IMR-90 (cell line): ENCODE measurements around the gene RAD51B. TPM values are rescaled to one million over a fixed set of nuclear protein-coding genes. Genes with fewer than 3 reads are reported as not detected.

Source experiments
- ATAC-seq: fragments of 200-7000 bp; cut with Tn5 transposase; 2 replicates; pipeline ENCODE4 v1.9.1; 2020; ENCODE audit warnings: low read depth, mild to moderate bottlenecking, moderate library complexity
- BruUV-seq: library from RNA; stranded (reverse); fragments of 400-500 nt; replicated peaks from 2 replicates; lab custom pipeline; 2021; lab: Mats Ljungman, UMichigan
- CTCF ChIA-PET: fragments of 300-600 bp; formaldehyde crosslinking; extraction: SDS; loops from one replicate; lab custom pipeline; 2021; ENCODE audit warnings: antibody characterized with exemption; lab: Yijun Ruan, JAX
- POLR2A ChIA-PET: fragments of 300-600 bp; sonication (Branson Sonifier 250); formaldehyde crosslinking; loops from one replicate; lab custom pipeline; 2022; ENCODE audit warnings: antibody characterized with exemption; ENCODE audit not compliant: unreplicated experiment; lab: Charles Lee
- DNase-seq: peaks from one replicate; pipeline ENCODE4 v3.0.0; 2013
- H2AFZ ChIP-seq: replicated peaks from 2 replicates; pipeline ENCODE3; 2013; ENCODE audit warnings: low read length, mild to moderate bottlenecking; ENCODE audit not compliant: poor library complexity
- H2AK5ac ChIP-seq: 2 replicates; pipeline ENCODE4 v1.6.1; 2013; ENCODE audit warnings: low read depth, low read length, inconsistent platforms
- H2AK9ac ChIP-seq: replicated peaks from 2 replicates; pipeline ENCODE3; 2013; ENCODE audit warnings: mild to moderate bottlenecking, low read depth, low read length, moderate library complexity; ENCODE audit not compliant: poor library complexity
- H2BK120ac ChIP-seq: 2 replicates; pipeline ENCODE4 v1.6.1; 2013; ENCODE audit warnings: low read depth, low read length, inconsistent platforms
- H2BK15ac ChIP-seq: 3 replicates; pipeline ENCODE4 v1.6.1; 2013; ENCODE audit warnings: low read depth, low read length, inconsistent platforms
- H2BK20ac ChIP-seq: 2 replicates; pipeline ENCODE4 v1.6.1; 2013; ENCODE audit warnings: low read depth, mild to moderate bottlenecking, inconsistent platforms, low read length, moderate library complexity
- H2BK5ac ChIP-seq: 2 replicates; pipeline ENCODE4 v1.6.1; 2013; ENCODE audit warnings: mild to moderate bottlenecking, low read depth, low read length, inconsistent platforms; ENCODE audit not compliant: poor library complexity, severe bottlenecking
- H3K14ac ChIP-seq: replicated peaks from 2 replicates; pipeline ENCODE4 v1.6.1; 2013; ENCODE audit warnings: low read depth, low read length, inconsistent platforms
- H3K18ac ChIP-seq: 2 replicates; pipeline ENCODE4 v1.6.1; 2013; ENCODE audit warnings: low read depth, low read length, control low read depth
- H3K23ac ChIP-seq: 2 replicates; pipeline ENCODE4 v1.6.1; 2013; ENCODE audit warnings: low read depth, low read length, inconsistent platforms
- H3K27ac ChIP-seq: 2 replicates; pipeline ENCODE4 v1.5.1; 2013; ENCODE audit warnings: mild to moderate bottlenecking, control low read depth, low read length; ENCODE audit not compliant: insufficient read depth
- H3K27me3 ChIP-seq: 2 replicates; pipeline ENCODE4 v1.6.1; 2013; ENCODE audit warnings: low read length; ENCODE audit not compliant: control insufficient read depth, insufficient read depth
- H3K36me3 ChIP-seq: 2 replicates; pipeline ENCODE4 v1.6.1; 2013; ENCODE audit warnings: low read length, mixed read lengths; ENCODE audit not compliant: control insufficient read depth, insufficient read depth
- H3K4ac ChIP-seq: 2 replicates; pipeline ENCODE4 v1.6.1; 2013; ENCODE audit warnings: low read depth, low read length, inconsistent platforms
- H3K4me1 ChIP-seq: 2 replicates; pipeline ENCODE4 v1.6.1; 2013; ENCODE audit warnings: low read length, mixed read lengths; ENCODE audit not compliant: control insufficient read depth, insufficient read depth
- H3K4me2 ChIP-seq: 2 replicates; pipeline ENCODE4 v1.6.1; 2013; ENCODE audit warnings: low read depth, mild to moderate bottlenecking, control low read depth, low read length, moderate library complexity
- H3K4me3 ChIP-seq: 2 replicates; pipeline ENCODE4 v1.5.1; 2013; ENCODE audit warnings: low read depth, mild to moderate bottlenecking, control low read depth, low read length, moderate library complexity; ENCODE audit not compliant: insufficient read depth
- H3K56ac ChIP-seq: 2 replicates; pipeline ENCODE4 v1.6.1; 2013; ENCODE audit warnings: low read length, inconsistent platforms; ENCODE audit not compliant: insufficient read depth; ENCODE audit errors: extremely low read depth
- H3K79me1 ChIP-seq, 2 experiments: 2 replicates each; pipeline ENCODE4 v1.6.1; 2013; ENCODE audit warnings: low read length in 2 of 2, inconsistent platforms in 1 of 2, low read depth in 1 of 2
- H3K9ac ChIP-seq: 2 replicates; pipeline ENCODE4 v1.6.1; 2013; ENCODE audit warnings: low read depth, low read length, control low read depth
- H3K9me1 ChIP-seq: 2 replicates; pipeline ENCODE4 v1.6.1; 2013; ENCODE audit warnings: low read length, inconsistent platforms; ENCODE audit not compliant: insufficient read depth
- H3K9me3 ChIP-seq: 2 replicates; pipeline ENCODE4 v1.6.1; 2013; ENCODE audit warnings: low read length; ENCODE audit not compliant: control insufficient read depth, insufficient read depth
- H4K20me1 ChIP-seq: 2 replicates; pipeline ENCODE4 v1.6.1; 2013; ENCODE audit warnings: low read length, inconsistent platforms; ENCODE audit not compliant: insufficient read depth
- H4K5ac ChIP-seq: 2 replicates; pipeline ENCODE4 v1.6.1; 2013; ENCODE audit warnings: mild to moderate bottlenecking, low read depth, low read length, control low read depth
- H4K8ac ChIP-seq, 2 experiments: 2 replicates each; pipeline ENCODE4 v1.6.1; 2013; ENCODE audit warnings: low read depth in 2 of 2, low read length in 2 of 2, control low read depth in 1 of 2, inconsistent platforms in 1 of 2
- H4K91ac ChIP-seq: 2 replicates; pipeline ENCODE4 v1.6.1; 2013; ENCODE audit warnings: low read depth, low read length, inconsistent platforms; ENCODE audit not compliant: insufficient read depth
- NFE2L2 ChIP-seq: fragments of 150-350 bp; IDR thresholded peaks from 2 replicates; pipeline ENCODE4 v1.6.1; 2016; ENCODE audit warnings: low read depth, mild to moderate bottlenecking, low read length
- RFX5 ChIP-seq: IDR thresholded peaks from 2 replicates; pipeline ENCODE4 v1.8.0; 2012; ENCODE audit warnings: low read depth, mild to moderate bottlenecking, low read length, moderate library complexity
- WGBS, 2 experiments: methylation state at CpG; one replicate each; pipeline versions ENCODE4 v1.1.5 to v1.1.7; 2013; ENCODE audit warnings: missing lambda C conversion rate in 2 of 2; ENCODE audit not compliant: insufficient read length in 1 of 2; ENCODE audit errors: extremely low coverage in 2 of 2; 5-methylcytosine and 5-hydroxymethylcytosine counted together
- dilution Hi-C: fragments of 300-500 bp; cut with HindIII; formaldehyde crosslinking; loops from one replicate; pipeline ENCODE4 v1.14.3; 2018; ENCODE audit warnings: low sequenced_read_pairs; ENCODE audit not compliant: unreplicated experiment
- in situ Hi-C: fragments of 300-500 bp; cut with MboI; formaldehyde crosslinking; loops from 3 replicates; pipeline ENCODE4 v1.14.3; 2019; ENCODE audit warnings: low sequenced_read_pairs, inconsistent platforms, mixed read lengths
- intact Hi-C: fragments of 100-400 bp; cut with micrococcal nuclease; formaldehyde crosslinking; loops from 2 replicates; pipeline ENCODE4 v1.10.0; 2022
- polyA plus RNA-seq, 3 experiments: library from polyadenylated mRNA; depleted of rRNA; stranded (reverse); fragments of >200 nt; gene quantifications; 2 replicates each; pipeline ENCODE4 v1.2.3, GENCODE V29; 2012; ENCODE audit warnings: low replicate concordance in 1 of 3
- total RNA-seq: library from RNA; depleted of rRNA; stranded (reverse); fragments of >200 nt; gene quantifications from 2 replicates; pipeline ENCODE4 v1.2.3, GENCODE V29; 2012

The RAD51B gene
- total and polyA plus RNA-seq, 2 of the 4 experiments (the other 2 are of a cell fraction), result 5.1 to 18.8 TPM

DNA sequence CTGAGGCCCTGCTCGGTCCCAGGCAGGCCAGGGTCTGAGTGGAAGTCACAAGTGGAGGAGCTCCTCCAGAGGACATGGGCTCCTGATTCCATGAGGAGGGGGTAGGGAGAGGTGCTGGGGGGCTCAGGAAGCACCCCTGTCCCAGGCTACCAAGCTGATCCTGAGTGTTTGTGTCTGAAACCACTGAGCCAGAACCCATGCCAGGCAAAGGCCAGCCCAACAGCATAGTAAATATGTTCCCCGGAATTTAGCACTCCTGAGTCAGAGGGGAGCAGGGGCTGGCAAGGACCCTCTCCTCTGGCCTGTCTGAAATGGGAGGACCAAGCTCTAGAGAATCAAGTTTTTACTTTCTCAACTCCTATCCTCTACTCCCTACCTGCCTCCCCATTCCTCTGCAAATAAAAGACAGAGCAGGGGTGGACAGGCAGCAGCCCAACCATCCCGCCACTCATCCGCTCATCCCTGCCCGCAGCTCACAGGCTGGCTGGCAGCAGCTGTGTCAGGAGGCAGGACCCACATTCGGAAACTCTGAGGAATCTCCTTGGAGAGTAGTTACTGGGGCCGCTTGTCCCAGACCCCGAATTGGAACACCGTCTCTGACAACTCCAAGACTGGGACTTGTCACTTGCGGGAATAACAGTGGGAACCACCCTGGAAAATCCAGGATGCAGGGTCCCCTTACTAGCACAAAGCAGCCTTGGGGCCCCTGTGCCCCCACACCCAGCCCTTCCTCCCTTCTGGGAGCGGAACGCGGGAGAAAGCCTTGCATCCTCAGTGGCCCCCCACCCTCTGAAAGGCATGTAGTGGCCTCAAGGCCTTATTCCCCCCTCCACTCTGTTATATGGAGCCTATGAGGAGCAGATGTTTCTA, 870.7 kb downstream of the RAD51B start:
- CTCF ChIA-PET, result no interaction called here
- H3K4ac ChIP-seq, result peak overlapping the region; percentile 76
- no peak overlapping the region for H3K4me3 ChIP-seq
- no peak overlapping the region for H4K5ac ChIP-seq
- no peaks in the 10 kb centered on the region for H3K9me3 ChIP-seq
- intact Hi-C loops, result loop anchor here (5.0 kb wide), 1 partner anchor 92 kb away; no protein-coding TSS in a partner anchor
- H3K79me1 ChIP-seq, result peaks cover 0 to 19% of the 10 kb centered on the region in 2 experiments; a peak in 1 of 4 replicates
- H4K20me1 ChIP-seq, result no peaks in the 10 kb centered on the region
- H3K27me3 ChIP-seq, result no peaks in the 10 kb centered on the region
- peak overlapping the region; percentile 79 for H2BK20ac ChIP-seq
- in situ Hi-C loops, result no loop called here
- ATAC-seq (no peak), DNase-seq (no peak)
- 93% methylated on average over 6 of the region's 13 CpGs; no CpG with 5 or more reads in 1 of the 2 experiments for WGBS, 2 experiments
- no peak overlapping the region for H3K23ac ChIP-seq
- BruUV-seq, result no TSS peak
- no peak overlapping the region for H3K27ac ChIP-seq
- peak overlapping the region; percentile 92 for H2BK120ac ChIP-seq
- peak overlapping the region; percentile 46; the same call in 2 of the 3 replicates for H2BK15ac ChIP-seq
- H3K4me2 ChIP-seq, result no peak overlapping the region
- peak overlapping the region; percentile 94 for H2AK9ac ChIP-seq
- H2BK5ac ChIP-seq, result peak overlapping the region; percentile 41
- 0 out of 2 replicates have a peak overlapping the region, but pooled peaks have one; percentile 13 for H3K56ac ChIP-seq
- H4K91ac ChIP-seq, result peak overlapping the region; percentile 81
- H3K4me1 ChIP-seq, result peaks cover 46% of the 10 kb centered on the region
- peak overlapping the region in 1 of 2 experiments; percentile 82; a peak in 3 of 4 replicates for H4K8ac ChIP-seq
- TF ChIP-seq RFX5 (no peak), NFE2L2 (no peak)
- peak overlapping the region; percentile 53 for H2AFZ ChIP-seq
- POLR2A ChIA-PET, result interaction anchor here (0.7 kb wide), 1 partner anchor 98 kb away, joined by 12 read pairs; no protein-coding TSS in a partner anchor
- H3K14ac ChIP-seq, result peak overlapping the region; percentile 37
- no peak overlapping the region for H3K18ac ChIP-seq
- dilution Hi-C loops, result no loop called here
- H2AK5ac ChIP-seq, result peak overlapping the region; percentile 95
- H3K36me3 ChIP-seq, result no peaks in the 10 kb centered on the region
- H3K9me1 ChIP-seq, result peaks cover 35% of the 10 kb centered on the region
- no peak overlapping the region for H3K9ac ChIP-seq
